DND-41 (cell line): ENCODE measurements around the gene MAN1A1.

Experiments used
- ATAC-seq: fragments of 200-7000 bp; cut with Tn5 transposase; 3 replicates; pipeline ENCODE4 v1.9.1; 2021; ENCODE audit warnings: low read depth; ENCODE audit not compliant: insufficient read depth
- DNase-seq: peaks from one replicate; pipeline ENCODE4 v3.0.0-alpha.2; 2020
- H2AFZ ChIP-seq: 2 replicates; pipeline ENCODE4 v1.6.0; 2012; ENCODE audit warnings: low read depth, low read length
- H3K27ac ChIP-seq: 2 replicates; pipeline ENCODE4 v1.5.1; 2012; ENCODE audit warnings: low read length, inconsistent platforms
- H3K27me3 ChIP-seq: fragments of 200-600 bp; sonication (generic); 2 replicates; pipeline ENCODE4 v1.6.0; 2012; ENCODE audit warnings: low read length, mild to moderate bottlenecking, inconsistent platforms; ENCODE audit not compliant: insufficient read depth, poor library complexity
- H3K36me3 ChIP-seq: 2 replicates; pipeline ENCODE4 v1.5.1; 2012; ENCODE audit warnings: low read length, inconsistent platforms; ENCODE audit not compliant: insufficient read depth
- H3K4me1 ChIP-seq: 2 replicates; pipeline ENCODE4 v1.5.1; 2012; ENCODE audit warnings: mild to moderate bottlenecking, low read length; ENCODE audit not compliant: insufficient read depth
- H3K4me2 ChIP-seq: 2 replicates; pipeline ENCODE4 v1.6.0; 2012; ENCODE audit warnings: mild to moderate bottlenecking, moderate library complexity, low read length, inconsistent platforms; ENCODE audit not compliant: insufficient read depth
- H3K4me3 ChIP-seq, 2 experiments: fragments of 200-600 bp in 1 of 2; shearing (Covaris generic) in 1 of 2; 2 replicates each; pipeline ENCODE4 v1.5.1; 2012 to 2016; ENCODE audit warnings: inconsistent platforms in 2 of 2, low read length in 2 of 2, mild to moderate bottlenecking in 2 of 2, low read depth in 1 of 2, moderate library complexity in 1 of 2
- H3K79me2 ChIP-seq: 2 replicates; pipeline ENCODE4 v1.6.0; 2012; ENCODE audit warnings: low read length, inconsistent platforms; ENCODE audit not compliant: insufficient read depth
- H3K9ac ChIP-seq: 2 replicates; pipeline ENCODE4 v1.6.0; 2012; ENCODE audit warnings: low read depth, mild to moderate bottlenecking, inconsistent platforms, low read length, moderate library complexity
- H3K9me3 ChIP-seq: 2 replicates; pipeline ENCODE4 v1.5.1; 2012; ENCODE audit warnings: low read length, moderate library complexity, mild to moderate bottlenecking, inconsistent platforms; ENCODE audit not compliant: insufficient read depth, severe bottlenecking
- H4K20me1 ChIP-seq: 2 replicates; pipeline ENCODE4 v1.6.0; 2012; ENCODE audit warnings: low read length; ENCODE audit not compliant: insufficient read depth
- EZH2 ChIP-seq: IDR thresholded peaks from 3 replicates; pipeline ENCODE4 v1.6.1; 2012; ENCODE audit warnings: borderline replicate concordance, low read depth, mild to moderate bottlenecking, moderate library complexity, low read length, inconsistent platforms; ENCODE audit not compliant: severe bottlenecking
- TF ChIP-seq, protein P1 (sequence below): IDR thresholded peaks from 2 replicates; pipeline ENCODE4 v1.5.1; 2012; ENCODE audit warnings: borderline replicate concordance, low read length, moderate library complexity, mild to moderate bottlenecking; ENCODE audit not compliant: poor library complexity, severe bottlenecking; ENCODE audit errors: extremely low read depth

MAN1A1 gene

DNA sequence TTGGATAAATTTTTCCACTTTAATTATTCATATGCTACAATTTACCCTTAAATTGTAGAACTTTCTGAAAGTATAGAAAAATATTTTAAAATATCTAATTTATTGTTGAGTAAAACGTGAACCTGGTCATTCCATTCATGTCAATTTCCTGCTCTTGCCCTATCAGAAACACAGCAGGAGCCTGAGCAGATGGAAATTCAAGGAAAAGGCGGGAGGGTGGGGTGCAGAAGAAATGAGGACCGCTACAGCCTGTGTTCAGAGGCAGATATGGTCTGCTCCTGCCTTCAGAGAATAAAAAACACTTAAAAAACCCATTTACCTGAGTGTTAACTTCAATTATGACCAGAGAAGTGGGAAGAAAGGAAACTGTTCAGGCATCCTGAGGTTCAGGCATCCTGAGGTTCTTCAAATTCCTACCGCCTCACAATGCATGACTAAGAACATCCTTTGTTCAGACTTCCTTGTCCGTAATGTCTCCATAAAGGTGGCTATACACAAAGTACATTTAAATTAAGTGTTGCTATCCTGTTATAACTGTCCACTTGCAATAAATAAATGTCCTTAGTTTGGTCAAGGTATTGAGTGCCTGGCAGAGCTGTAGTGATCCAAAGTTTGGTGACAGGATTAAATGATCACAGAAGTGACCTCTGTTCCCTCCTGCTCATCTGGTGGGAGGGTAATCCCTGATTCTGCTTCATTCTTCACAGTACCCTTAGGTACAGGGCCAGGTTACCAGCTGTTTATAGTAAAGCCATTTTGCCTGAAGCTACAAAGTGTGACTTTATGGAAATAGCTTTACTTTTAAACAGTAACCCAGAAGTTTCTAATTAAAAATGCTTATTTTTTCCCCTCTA is 109.1 kb downstream of the MAN1A1 start:
- DNase-seq (no peak), ATAC-seq (no peak)
- H3K27ac ChIP-seq, result no peak overlapping the region
- no peaks in the 10 kb centered on the region for H3K4me1 ChIP-seq
- TF ChIP-seq, protein P1, sequence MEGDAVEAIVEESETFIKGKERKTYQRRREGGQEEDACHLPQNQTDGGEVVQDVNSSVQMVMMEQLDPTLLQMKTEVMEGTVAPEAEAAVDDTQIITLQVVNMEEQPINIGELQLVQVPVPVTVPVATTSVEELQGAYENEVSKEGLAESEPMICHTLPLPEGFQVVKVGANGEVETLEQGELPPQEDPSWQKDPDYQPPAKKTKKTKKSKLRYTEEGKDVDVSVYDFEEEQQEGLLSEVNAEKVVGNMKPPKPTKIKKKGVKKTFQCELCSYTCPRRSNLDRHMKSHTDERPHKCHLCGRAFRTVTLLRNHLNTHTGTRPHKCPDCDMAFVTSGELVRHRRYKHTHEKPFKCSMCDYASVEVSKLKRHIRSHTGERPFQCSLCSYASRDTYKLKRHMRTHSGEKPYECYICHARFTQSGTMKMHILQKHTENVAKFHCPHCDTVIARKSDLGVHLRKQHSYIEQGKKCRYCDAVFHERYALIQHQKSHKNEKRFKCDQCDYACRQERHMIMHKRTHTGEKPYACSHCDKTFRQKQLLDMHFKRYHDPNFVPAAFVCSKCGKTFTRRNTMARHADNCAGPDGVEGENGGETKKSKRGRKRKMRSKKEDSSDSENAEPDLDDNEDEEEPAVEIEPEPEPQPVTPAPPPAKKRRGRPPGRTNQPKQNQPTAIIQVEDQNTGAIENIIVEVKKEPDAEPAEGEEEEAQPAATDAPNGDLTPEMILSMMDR, result no peak
- TF ChIP-seq EZH2, result no peak
- H3K9me3 ChIP-seq, result no peaks in the 10 kb centered on the region
- H3K4me3 ChIP-seq, result no peak overlapping the region
- H2AFZ ChIP-seq, result no peak overlapping the region
- no peak overlapping the region for H3K9ac ChIP-seq
- no peaks in the 10 kb centered on the region for H3K27me3 ChIP-seq
- no peaks in the 10 kb centered on the region; the same call in 1 of the 2 replicates for H4K20me1 ChIP-seq
- no peaks in the 10 kb centered on the region for H3K36me3 ChIP-seq
- H3K4me2 ChIP-seq, result no peak overlapping the region
- no peaks in the 10 kb centered on the region for H3K79me2 ChIP-seq

DNA sequence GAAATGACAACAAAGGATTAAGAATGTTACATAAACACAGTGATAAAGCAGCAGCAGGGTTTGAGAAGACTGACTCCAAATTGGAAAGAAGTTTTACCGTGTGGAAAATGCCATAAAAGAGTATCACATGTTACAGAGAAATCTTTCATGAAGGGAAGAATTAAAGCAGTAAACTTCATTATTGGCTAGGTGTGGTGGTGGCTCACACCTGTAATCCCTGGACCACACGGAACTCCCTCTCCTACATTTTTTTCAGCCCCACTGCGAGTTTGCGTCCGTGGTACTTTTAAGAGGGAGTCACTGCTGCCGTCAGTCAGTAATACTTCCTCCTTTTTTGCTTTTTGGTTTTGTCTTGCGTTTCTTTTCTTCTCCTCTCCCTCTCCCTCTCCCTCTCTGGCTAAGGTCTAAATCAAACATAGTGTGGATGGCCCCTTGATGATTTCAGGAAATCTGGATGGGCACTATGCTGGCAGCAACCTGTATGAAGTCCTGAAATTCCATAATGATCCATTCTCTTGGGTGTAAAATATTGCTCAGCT is 112.3 kb downstream of the MAN1A1 start:
- Histone ChIP-seq H4K20me1 (no peaks in the 10 kb centered on the region; the same call in 1 of the 2 replicates), H3K79me2 (no peaks in the 10 kb centered on the region), H3K4me1 (no peaks in the 10 kb centered on the region), H3K36me3 (no peaks in the 10 kb centered on the region), H3K27me3 (no peaks in the 10 kb centered on the region), H3K9ac (no peak overlapping the region), H2AFZ (no peak overlapping the region), H3K4me2 (no peak overlapping the region), H3K9me3 (no peaks in the 10 kb centered on the region), H3K4me3 (no peak overlapping the region), H3K27ac (no peak overlapping the region)
- TF ChIP-seq EZH2, result no peak
- TF ChIP-seq, protein P1, result no peak
- DNase-seq (no peak), ATAC-seq (no peak)

DNA sequence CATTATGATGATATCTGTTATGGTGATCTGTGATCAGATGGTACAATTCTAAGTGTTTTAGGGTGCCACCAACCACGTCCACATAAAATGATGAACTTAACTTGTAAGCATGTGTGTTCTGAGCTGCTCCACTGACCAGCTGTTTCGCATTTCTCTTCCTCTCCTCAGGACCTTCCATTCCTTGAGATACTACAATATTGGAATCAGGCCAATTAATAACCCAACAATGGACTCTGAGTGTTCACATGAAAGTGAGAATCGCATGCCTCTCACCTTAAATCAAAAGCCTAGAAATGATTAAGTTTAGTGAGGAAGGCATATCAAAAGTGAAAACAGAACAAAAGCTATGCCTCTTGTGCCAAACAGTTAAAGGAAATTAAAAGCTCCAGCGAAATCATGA is 114.6 kb downstream of the MAN1A1 start:
- H4K20me1 ChIP-seq, result no peaks in the 10 kb centered on the region
- no peak overlapping the region for H2AFZ ChIP-seq
- H3K4me1 ChIP-seq, result no peaks in the 10 kb centered on the region
- TF ChIP-seq EZH2, result no peak
- TF ChIP-seq, protein P1, result no peak
- H3K27me3 ChIP-seq, result no peaks in the 10 kb centered on the region
- H3K36me3 ChIP-seq, result no peaks in the 10 kb centered on the region
- no peak overlapping the region for H3K4me2 ChIP-seq
- H3K9me3 ChIP-seq, result no peaks in the 10 kb centered on the region
- H3K27ac ChIP-seq, result no peak overlapping the region
- ATAC-seq, result no peak
- no peaks in the 10 kb centered on the region for H3K79me2 ChIP-seq
- H3K4me3 ChIP-seq, result no peak overlapping the region
- no peak overlapping the region for H3K9ac ChIP-seq
- DNase-seq, result no peak
